HG03460 (cell line): ENCODE results near the gene COMTD1.
"Not testable (repeated sequence)": the region's sequence is repeated elsewhere in the genome, so short reads cannot be mapped to it uniquely, and the experiment has no call there.

Experiments
- ATAC-seq: cut with Tn5 transposase; IDR thresholded peaks from one replicate; pipeline ENCODE4 v1.9.1; 2021; ENCODE audit not compliant: unreplicated experiment

COMTD1 gene

DNA sequence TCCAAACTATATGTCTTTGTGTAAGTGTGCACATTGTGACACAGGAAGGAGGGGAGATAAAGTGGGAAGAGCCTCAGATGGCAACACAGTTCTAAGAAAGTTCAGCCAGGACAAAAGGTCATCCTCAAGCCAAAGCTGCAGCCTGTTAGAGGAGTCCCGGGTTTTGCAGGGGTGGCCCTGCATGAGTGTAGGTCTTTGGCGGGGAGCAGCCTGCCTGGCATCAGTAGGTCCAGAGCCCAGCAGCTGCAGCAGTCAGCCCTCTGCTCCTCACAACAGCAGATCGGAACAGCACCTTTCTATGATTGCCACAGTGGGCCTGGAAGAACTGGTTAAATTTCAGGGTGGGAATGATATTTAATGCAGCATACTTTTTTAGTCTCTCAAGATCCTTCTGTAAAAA, 38.7 kb downstream of the COMTD1 start:
- no peak for ATAC-seq

DNA sequence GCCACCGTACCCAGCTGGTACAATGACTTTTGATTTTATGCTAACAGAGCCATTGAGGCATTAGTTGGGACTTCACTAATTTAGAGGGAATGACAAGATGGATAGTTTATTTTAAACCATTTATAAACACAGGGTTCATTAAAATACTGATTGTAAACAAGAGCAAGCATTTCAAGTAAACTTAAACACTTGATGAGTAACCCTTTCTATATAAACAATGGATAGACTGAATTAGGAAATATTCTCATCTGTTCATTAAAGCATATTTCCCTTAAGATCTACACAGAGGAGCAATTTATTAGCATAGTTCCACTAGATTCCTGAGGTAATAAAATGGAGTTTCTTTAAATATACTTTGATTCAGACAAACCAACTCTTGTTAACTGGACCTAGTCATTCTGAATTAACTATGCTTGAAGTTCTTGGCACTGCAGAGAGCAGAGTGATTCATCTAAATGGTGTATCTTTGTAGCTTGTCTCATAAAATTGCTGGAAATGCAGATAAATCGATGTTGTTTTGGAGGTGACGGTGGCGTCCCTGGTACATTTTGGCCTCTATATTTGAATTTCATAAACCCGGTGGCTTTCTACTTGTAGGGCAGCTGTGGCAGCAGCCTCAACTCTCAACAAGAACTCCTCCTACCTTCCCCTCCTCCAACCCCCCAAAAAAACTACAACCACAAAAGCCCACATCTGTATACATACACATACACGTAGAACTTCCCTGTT, 40.6 kb downstream of the COMTD1 start:
- no peak for ATAC-seq

DNA sequence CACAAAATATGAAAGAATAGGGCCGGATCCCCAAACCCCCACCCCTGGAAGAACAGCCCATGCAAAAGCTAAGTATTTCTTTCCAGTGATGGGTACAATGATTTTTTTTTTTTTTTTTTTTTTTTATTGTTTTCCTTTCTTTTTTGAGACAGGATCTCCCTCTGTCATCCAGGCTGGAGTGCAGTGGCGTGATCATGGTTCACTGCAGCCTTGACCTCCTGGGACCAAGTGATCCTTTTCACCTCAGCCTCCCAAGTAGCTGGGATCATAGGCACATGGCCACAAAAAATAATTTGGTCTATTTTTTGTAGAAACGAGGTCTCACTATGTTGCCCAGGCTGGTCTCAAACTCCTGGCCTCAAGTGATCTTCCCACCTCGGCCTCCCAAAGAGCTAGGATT, 41.1 kb downstream of the COMTD1 start:
- ATAC-seq, result not testable (repeated sequence)

- ATAC-seq, result no peak
Measured at GRCh38 chr10:75191821-75192568, 43.8 kb downstream of the COMTD1 start.

GRCh38 chr10:75189266-75190096, 46.3 kb downstream of the COMTD1 start:
- ATAC-seq, result no peak

DNA sequence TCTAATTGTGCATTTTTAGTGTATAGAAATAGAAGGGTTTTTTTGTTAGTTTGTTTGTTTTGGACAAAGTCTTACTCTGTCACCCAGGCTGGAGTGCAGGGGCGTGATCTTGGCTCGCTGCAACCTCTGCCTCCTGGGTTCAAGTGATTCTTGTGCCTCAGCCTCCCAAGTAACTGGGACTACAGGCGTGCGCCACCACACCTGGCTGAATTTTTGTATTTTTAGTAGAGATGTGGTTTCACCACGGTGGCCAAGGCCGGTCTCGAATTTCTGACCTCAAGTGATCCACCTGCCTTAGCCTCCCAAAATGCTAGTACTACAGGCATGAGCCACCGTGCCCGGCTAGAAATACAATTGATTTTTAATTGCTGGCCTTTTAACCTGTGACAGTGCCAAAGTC, 47.2 kb downstream of the COMTD1 start:
- ATAC-seq, result not testable (repeated sequence)

- peak; percentile 59 for ATAC-seq
Measured at GRCh38 chr10:75187961-75188426, 47.8 kb downstream of the COMTD1 start.

DNA sequence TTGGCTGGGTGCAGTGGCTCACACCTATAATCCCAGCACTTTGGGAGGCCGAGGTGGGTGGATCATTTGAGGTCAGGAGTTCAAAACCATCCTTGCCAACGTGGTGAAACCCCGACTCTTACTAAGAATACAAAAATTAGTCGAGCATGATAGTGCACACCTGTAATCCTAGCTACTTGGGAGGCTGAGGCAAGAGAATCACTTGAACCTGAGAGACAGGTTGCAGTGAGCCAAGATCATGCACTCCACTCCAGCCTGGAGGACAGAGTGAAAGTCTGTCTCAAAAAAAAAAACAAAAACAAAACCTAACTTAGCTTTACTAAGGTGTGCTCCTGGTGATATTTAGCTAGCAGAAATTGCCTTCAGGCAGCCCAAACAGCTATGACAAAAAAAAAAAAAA, 49.4 kb downstream of the COMTD1 start:
- ATAC-seq, result no peak
